Astrocyte of the spinal cord (primary cell): Measurements from ENCODE around the gene MXRA7.
"Not testable (repeated sequence)": the region's sequence is repeated elsewhere in the genome, so short reads cannot be mapped to it uniquely, and the experiment has no call there.

Experiments
- DNase-seq: peaks from one replicate; pipeline ENCODE4 v3.0.0; 2011; ENCODE audit warnings: low read depth, low spot score
- H3K4me3 ChIP-seq: 2 replicates; pipeline ENCODE4 v1.5.1; 2011; ENCODE audit warnings: low read depth, mild to moderate bottlenecking, low read length, moderate library complexity
- in situ Hi-C: cut with HindIII; loops from 2 replicates; pipeline ENCODE4 v1.10.0; 2017; ENCODE audit warnings: low sequenced_read_pairs
- TF ChIP-seq, protein P1 (sequence below): IDR thresholded peaks from 2 replicates; pipeline ENCODE4 v1.5.1; 2012; ENCODE audit warnings: low read depth, mild to moderate bottlenecking, low read length, inconsistent platforms

Gene MXRA7

GRCh38 chr17:76714336-76714735, 3.6 kb upstream of the MXRA7 start:
- in situ Hi-C loops, result no loop called here
- TF ChIP-seq, protein P1, sequence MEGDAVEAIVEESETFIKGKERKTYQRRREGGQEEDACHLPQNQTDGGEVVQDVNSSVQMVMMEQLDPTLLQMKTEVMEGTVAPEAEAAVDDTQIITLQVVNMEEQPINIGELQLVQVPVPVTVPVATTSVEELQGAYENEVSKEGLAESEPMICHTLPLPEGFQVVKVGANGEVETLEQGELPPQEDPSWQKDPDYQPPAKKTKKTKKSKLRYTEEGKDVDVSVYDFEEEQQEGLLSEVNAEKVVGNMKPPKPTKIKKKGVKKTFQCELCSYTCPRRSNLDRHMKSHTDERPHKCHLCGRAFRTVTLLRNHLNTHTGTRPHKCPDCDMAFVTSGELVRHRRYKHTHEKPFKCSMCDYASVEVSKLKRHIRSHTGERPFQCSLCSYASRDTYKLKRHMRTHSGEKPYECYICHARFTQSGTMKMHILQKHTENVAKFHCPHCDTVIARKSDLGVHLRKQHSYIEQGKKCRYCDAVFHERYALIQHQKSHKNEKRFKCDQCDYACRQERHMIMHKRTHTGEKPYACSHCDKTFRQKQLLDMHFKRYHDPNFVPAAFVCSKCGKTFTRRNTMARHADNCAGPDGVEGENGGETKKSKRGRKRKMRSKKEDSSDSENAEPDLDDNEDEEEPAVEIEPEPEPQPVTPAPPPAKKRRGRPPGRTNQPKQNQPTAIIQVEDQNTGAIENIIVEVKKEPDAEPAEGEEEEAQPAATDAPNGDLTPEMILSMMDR, result no peak
- DNase-seq, result no peak
- no peak overlapping the region for H3K4me3 ChIP-seq

- TF ChIP-seq, protein P1, result no peak
- no peak for DNase-seq
- in situ Hi-C loops, result no loop called here
- H3K4me3 ChIP-seq, result no peak overlapping the region
These were observed 3.0 kb upstream of the MXRA7 start for GRCh38 chr17:76713765-76714164.

DNA sequence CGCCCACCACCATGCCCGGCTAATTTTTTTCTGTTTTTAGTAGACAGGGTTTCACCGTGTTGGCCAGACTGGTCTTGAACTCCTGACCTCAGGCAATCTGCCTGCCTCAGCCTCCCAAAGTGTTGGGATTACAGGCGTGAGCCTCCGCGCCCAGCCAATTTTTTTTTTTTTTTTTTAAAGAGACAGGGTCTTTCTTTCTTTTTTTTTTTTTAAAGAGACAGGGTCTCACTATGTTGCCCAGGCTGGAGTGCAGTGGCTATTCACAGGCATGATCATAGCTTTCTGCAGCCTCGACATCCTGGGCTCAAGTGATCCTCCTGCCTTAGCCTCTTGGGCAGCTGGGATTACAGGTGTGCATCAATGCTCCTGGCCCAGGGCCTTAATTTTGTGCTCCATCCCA, 1.6 kb upstream of the MXRA7 start:
- DNase-seq, H3K4me3 ChIP-seq, in situ Hi-C loops: not testable (repeated sequence)

- in situ Hi-C loops, result not testable (repeated sequence)
- H3K4me3 ChIP-seq, result peak overlapping the region; percentile 58
- peak; percentile 43 for DNase-seq
These were observed 558 bp downstream of the MXRA7 start for GRCh38 chr17:76709951-76710862.

DNA sequence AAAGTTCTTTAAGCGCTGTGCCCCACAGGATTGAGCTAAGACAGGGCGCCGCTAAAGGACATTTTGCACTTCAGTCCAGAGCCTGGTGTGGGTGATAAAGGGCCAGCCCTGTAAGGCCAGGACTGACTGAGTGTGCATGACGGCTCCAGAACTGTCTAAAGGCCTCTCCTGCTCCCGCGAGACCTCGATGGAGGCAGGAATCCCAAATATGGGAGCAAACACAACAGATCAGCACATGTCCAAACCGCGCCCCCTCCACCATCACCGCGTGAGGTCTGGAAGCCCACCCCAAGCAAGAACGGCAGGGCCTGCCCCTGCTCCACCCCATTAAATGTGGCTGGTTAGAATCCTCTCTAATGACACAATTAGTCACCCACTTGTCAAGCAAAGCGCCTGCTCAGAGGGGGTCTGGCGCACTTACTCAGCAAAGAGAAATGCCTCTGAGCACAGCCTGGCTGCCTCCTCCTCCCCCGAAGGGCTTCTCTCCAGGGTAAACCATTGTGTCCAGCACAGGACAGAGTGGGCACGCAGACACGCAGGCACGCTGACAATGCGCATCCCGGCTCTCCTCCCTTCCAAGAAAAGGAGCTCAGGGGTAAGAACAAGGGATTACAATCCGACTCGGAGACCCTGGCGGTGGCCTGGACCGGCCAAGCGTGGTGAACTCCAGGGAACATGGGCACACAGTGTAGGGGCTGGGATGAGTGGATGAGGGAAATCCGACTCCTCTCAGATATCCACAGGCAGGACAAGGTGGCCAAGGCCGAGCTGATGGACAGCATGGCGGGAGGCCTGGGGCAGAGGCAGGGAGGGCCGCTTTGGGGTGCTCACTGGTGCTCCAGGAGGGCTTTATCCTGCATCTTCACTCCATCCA, 1.5 kb downstream of the MXRA7 start:
- TF ChIP-seq, protein P1, result no peak
- in situ Hi-C loops, result no loop called here
- DNase-seq, result peak; percentile 99
- peak overlapping the region; percentile 58 for H3K4me3 ChIP-seq

DNA sequence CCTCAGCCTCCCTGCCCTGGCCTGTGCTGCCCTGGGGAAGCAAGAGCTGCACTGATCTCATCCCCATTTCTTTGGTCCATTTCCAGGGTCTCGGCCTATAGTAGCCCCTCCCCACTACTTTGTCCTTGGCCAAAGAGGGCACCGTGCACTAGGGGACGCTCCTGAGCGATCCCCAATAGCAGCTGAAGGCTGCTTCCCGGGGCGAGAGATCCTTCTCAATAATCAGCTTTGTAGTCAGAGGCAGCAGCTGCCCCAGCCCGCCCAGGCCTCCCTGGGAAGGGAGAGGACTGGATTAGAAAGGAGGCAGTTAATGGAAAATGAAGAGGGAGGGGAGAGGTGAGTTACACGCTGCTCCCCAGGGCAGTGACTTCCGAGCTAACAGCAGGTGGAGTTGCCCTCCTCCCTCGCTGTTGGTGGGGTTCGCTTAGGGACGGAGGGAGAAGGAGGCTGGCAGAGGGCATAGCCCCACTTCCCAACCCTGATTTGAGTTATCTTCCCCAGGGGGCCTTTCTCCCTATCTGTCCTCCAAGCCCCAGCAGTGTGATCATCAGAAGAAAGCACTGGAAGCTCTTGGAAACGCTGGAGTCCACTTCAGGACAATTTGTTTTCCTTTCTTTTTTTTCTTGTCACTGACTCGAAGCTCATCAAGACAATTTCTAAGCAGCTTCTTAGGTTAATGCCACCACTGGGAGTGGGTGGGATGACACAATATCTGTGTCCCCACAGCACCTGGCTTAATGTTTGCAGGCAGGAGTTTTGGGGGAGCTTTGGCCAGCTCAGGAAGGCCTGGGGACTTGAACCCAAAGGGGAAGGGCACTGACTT, 2.6 kb downstream of the MXRA7 start:
- H3K4me3 ChIP-seq, result no peak overlapping the region
- TF ChIP-seq, protein P1, result peak; percentile 60
- DNase-seq, result peak; percentile 33
- in situ Hi-C loops, result no loop called here

GRCh38 chr17:76706817-76707216, 3.9 kb downstream of the MXRA7 start:
- TF ChIP-seq, protein P1, result no peak
- H3K4me3 ChIP-seq, result no peak overlapping the region
- in situ Hi-C loops, result no loop called here
- DNase-seq, result no peak
